HG03442 (cell line): Measurements from ENCODE around the gene TYW3.
"Not testable (repeated sequence)": the region's sequence is repeated elsewhere in the genome, so short reads cannot be mapped to it uniquely, and the experiment has no call there.

Experiments used
- ATAC-seq: cut with Tn5 transposase; IDR thresholded peaks from one replicate; pipeline ENCODE4 v1.9.1; 2021; ENCODE audit warnings: mild to moderate bottlenecking, moderate library complexity; ENCODE audit not compliant: unreplicated experiment

The TYW3 gene

DNA sequence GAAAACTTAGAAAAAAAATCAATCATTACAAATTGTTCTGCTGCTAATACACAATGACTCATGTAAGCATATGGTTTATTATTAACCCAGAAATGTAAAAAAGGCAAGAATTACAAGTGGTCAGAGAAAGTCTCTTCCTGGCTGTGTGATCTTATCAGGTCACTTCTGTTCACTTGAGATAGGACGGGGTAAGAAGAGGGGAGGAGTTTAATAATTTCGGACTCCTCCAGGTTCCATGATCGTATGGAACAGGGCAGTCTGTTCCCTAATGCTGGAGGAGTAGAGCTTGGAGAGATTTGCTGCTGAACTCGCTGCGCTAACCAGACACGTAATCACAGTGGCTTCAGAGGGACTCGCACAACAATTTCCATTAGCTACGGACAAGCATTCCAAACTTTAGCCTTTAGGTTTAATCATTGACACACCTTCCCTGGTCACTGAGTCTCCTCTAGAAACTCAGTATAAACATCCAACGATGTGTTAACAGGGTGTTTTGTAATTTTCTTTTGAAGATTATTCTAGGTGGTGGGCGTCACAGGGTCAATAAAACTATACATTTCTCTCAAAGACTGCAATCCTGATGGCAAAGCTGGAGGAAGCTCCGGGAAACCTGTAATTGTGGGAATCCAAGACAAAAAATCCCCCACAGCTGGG, 1.4 kb upstream of the TYW3 start:
- no peak for ATAC-seq

DNA sequence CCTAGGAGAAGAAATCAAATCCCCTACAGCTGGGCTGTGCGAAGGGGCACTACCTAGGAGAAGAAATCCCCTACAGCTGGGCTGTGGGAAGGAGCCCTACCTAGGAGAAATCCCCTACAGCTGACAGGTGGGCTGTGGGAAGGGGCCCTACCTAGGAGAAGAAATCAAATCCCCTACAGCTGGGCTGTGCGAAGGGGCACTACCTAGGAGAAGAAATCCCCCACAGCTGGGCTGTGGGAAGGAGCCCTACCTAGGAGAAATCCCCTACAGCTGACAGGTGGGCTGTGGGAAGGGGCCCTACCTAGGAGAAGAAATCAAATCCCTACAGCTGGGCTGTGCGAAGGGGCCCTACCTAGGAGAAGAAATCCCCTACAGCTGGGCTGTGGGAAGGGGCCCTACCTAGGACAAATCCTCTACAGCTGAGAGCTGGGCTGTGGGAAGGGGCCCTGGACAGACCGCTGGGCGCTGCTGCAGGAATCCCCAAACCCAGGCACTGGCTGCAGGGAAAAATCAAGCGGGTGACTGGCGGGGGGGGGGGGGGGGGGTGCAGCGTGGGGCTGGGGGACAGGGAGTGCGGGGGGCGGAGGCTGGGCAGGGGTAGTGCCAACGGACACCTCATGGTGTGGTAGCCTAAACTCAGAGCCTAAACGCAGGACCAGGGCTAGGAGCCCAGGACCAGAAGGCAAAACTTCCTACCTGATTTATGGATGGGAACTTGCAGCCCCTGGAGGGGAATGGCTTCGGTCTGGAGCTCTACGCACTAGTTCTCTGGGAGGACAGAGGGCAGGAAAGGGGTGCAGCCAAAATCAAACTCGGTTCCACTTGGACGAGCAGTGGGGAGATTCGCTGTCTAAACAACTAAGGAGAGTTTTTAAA, 643 bp upstream of the TYW3 start:
- ATAC-seq = peak; percentile 8

DNA sequence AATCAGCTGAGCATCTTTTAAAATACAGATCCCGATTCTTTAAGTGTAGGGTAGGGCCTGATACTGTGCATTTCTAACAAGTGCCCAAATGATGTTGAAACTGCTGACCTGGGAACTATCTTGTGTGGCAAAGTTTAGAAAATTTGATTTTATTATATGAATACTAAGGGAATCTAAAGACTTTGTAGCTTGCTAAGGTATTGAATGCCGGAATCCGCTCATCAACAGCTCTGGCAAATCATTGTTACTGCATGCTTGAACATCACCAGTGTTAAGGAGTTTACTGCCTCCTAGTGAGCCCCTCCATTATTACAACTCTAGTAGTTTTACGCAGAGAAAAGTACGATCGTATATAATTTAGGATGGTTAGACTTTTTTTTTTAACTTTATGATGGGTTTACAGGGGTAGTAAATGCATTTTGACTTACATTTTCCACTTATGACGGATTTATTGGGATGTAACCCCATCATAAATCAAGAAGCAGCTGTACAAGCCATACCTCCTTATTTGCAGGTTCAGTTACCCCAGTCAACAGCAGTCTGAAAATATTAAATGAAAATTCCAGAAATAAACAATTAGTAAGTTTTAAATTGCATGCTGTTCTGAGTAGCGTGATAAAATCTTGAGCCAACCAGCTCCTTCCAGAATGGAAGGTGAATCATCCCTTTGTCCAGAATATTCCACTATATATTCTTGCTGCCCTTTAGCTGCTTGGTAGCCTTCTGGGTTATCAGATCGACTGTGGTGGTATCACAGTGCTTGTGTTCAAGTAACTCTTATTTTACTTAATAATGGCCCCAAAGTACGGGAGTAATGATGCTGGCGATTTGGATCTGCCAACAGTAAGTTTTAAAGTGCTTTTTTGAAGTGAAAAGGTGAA, 892 bp downstream of the TYW3 start:
- peak; percentile 50 for ATAC-seq

DNA sequence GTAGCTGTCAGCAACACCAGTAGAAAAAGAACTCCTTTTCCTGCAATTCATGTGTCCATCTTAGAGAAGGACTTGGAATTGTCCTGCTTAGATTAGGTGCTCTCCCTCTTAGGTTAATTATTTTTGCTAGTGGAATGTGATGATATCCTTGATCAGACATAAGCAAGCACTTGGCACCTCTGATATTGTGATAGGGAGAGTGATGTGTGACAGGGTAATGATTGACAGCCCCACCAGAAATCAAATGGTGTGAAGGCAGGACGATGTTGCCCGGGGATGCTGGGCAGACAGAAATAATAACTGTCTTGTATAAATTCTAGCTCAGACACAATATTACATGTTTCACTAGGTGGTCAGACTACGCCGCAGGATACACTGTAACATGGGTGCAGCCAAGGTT, 4.4 kb downstream of the TYW3 start:
- ATAC-seq = no peak

DNA sequence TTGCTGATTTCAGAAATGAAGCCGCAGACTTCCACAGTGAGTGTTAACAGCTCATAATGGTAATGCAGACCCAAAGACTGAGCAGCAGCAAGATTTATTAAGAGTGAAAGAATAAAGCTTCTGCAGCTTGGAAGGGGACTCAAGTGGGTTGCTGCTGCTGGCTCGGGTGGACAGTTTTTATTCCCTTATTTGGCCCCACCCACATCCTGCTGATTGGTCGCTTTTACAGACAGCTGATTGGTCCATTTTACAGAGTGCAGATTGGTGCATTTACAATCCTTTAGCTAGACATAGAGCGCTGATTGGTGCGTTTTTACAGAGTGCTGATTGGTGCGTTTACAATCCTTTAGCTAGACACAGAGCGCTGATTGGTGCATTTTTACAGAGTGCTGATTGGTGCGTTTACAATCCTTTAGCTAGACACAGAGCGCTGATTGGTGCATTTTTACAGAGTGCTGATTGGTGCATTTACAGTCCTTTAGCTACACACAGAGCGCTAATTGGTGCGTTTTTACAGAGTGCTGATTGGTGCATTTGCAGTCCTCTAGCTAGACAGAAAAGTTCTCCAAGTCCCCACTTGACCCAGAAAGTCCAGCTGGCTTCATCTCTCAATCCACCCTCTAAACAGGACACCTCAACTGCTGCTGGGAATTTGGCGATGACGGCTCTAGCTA, 7.5 kb downstream of the TYW3 start:
- peak; percentile 50 for ATAC-seq

DNA sequence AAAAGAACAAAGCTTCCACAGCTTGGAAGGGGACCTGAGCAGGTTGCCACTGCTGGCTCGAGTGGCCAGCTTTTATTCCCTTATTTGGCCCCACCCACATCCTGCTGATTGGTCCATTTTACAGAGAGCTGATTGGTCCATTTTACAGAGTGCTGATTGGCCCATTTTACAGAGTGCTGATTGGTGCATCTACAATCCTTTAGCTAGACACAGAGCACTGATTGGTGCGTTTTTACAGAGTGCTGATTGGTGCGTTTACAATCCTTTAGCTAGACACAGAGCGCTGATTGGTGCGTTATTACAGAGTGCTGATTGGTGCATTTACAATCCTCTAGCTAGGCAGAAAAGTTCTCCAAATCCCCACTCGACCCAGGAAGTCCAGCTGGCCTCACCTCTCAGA, 12.3 kb downstream of the TYW3 start:
- not testable (repeated sequence) for ATAC-seq

DNA sequence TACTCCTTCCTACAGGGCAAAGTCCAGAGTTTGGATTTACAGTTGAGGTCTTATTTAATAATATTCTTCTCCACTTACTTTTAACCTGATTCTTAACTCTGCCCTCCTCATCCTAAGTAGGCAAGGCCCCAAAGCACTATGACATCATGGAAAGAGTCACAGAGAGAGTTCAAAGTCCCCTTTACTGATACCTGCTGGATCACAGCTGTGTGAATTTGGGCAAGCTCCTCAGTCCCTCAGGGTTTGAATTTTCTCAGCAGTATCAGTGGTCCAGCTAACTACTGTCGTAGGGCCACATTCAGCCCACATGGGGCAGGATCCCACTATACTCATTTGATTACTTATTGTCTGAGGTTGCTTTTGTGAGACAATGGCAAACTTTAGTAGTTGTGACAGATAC, 16.0 kb downstream of the TYW3 start:
- ATAC-seq = peak; percentile 74

DNA sequence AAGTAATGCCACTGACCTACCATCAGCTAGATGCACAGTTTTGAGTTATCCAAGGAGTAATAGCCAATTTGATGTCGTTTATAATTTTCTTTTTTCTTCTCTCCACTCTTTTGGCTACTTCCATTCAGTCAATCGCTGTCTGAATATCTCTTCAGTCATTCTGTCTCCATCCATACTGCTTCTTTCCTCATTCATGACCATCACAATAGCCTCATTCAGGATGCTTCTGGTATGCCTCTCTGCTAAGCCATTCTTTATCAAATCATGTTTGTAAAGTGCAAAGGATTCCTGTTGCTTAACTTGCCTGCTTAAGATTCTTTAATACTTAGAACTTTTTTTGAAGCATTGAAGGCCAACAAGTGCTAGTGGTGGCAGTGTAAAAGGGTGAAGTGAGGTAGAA, 20.2 kb downstream of the TYW3 start:
- no peak for ATAC-seq

DNA sequence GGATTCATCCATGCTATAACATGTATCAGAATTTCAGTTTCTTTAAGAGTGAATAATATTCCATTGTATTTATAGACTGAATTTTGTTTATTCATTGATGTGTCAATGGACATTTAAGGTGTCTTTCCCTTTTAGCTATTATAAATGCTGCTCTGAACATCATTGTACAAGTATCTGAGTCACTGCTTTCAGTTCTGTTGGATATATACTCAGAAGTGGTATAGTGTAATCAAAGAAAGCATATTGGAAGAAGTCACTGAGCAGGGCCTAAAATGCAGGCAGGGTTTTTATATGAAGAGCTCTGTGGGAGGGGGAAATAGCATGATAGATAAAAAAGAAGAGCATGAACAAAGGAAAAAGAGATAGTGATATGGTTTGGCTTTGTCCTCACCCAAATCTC, 22.5 kb downstream of the TYW3 start:
- no peak for ATAC-seq

DNA sequence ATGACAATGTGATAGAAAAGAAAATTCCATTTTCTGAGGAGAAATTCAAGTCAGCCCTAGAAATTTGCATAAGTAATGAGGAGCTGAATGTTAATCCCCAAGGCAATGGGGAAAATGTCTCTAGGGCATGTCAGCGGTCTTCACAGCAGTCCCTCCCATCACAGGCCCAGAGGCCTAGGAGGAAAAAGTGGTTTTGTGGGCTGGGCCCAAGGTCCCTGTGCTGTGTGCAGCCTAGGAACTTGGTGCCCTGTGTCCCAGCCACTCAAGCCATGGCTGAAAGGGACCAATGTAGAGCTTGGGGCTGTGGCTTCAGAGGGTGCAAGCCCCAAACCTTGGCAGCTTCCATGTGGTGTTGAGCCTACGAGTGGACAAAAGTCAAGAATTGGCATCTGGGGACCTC, 23.7 kb downstream of the TYW3 start:
- ATAC-seq = not testable (repeated sequence)

DNA sequence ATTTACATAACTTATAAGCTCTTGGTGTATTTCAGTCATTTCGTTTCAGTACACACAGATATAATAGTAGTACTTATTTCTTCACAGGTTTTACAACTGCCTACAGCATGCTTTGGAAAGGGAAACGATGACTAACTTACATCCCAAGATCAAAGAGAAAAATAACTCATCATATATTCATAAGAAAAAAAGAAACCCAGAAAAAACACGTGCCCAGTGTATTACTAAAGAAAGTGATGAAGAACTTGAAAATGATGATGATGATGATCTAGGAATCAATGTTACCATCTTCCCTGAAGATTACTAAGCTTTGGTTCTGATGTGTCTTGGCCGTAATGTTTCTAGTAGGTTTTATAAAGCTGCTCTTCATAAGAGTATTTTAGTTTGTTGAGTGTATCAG, 30.9 kb downstream of the TYW3 start:
- ATAC-seq = no peak

DNA sequence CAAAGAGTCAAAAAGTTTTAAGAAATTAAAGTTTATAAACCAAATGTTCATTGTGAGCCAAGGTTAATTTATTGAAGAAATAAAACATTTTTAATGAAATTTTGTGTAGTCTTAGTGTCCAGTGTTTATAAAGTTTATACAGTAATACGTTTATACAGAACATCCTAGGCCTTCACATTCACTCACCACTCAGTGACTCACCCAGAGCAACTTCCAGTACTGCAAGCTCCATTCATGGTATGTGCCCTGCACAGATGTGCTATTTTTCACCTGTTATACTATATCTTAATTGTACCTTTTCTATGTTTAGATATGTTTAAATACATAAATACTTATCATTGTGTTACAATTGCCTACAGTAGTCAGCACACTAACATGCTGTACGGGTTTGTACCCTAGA, 33.6 kb downstream of the TYW3 start:
- no peak for ATAC-seq

DNA sequence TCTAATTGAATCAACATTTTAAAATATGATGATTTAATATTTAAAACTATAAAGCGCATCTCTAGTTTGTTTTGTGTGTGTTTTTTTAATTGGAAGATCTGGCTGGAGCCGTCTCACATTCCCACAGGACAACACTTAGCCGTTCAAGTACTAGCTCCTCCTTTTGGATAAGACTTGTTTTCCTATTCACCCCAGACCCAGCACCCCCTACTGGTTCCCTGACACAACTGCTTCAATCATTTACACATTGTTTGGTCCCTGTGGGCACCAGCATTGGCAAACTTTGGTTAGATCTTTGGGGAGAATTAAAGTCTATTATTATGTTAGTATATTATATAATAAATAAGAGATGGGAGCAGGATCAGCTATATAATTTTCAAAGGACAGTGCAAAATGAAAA, 34.5 kb downstream of the TYW3 start:
- ATAC-seq = peak; percentile 56

DNA sequence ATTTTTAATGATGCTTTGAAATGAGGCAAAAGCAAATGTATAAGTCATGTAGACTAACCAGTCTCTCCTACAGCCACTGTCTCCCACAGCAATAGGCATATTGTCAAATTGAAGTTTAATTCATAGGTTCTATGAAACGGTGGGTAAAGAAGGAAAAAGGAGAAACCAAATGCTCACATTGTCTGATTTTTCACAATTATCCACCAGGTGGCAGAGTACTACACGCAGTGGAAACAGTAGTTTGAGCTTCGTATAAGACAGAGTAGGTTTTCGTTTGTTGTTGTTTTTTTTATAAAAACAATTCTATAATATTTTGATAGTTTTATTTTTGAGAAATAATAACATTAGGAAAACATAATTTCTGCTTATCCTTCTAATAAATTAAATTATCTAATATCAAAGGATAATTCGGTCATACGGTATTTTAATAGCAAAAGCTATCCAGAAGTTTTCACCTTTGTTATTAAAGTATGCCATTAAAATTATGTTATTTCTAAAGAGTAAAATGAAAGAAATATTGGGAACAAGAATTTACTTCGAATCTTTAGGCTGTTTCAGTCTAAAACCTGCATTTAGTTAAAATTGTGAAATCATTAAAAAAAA, 39.1 kb downstream of the TYW3 start:
- peak; percentile 80 for ATAC-seq

DNA sequence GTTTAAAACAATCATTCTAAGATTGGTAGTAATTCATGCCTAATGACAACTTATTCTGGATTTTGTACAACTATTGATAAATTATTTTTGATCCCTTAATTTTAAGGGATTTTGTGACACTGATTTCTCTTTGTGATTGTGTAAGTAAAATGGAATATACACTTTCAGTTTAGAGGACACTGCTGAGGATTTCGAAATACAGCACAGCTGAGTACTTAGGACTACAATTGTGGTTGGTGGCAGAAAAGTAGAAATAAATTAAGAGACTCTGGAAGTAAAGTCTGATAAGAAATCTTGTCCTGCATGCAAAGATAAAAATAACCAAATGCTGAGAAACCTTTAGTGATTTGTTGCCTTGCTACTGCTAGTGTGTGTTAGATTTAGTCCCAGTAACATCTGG, 40.0 kb downstream of the TYW3 start:
- no peak for ATAC-seq

DNA sequence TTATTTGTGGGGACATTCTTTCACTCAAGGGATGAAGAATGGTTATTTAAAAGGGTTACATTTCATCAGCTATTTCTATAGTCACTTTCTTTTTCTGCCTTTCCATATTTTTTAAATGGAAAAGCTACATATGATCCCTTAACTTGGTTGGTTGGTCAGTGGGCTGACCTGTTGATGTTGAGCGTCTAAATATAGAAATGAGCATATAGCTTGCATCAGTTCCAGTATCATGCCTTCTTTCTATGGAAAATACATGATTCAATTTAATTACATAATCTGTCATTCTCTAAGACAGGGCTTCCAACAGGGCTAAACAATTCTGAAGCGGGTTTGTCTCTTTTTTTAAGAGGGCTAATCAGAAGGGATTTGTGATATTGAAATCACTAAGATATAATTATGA, 40.6 kb downstream of the TYW3 start:
- ATAC-seq = no peak

DNA sequence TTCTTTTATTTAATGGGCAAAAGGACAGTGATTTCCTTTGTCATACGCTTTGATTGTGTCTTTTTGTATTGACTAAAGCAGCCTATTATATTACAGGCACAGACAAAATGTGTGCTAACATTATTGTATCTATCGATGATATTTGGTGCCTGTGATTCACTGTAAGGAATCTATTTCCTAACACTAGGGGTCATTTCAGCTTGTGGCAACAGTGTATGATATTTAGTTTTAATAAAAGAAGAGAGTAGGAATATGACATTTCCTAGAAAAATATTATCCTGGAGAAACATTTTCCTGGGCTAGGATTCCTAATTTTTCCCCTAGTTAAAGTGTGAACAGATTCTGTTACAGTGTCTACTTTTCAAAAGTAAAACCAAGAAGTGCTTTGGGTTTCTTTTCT, 42.8 kb downstream of the TYW3 start:
- no peak for ATAC-seq

DNA sequence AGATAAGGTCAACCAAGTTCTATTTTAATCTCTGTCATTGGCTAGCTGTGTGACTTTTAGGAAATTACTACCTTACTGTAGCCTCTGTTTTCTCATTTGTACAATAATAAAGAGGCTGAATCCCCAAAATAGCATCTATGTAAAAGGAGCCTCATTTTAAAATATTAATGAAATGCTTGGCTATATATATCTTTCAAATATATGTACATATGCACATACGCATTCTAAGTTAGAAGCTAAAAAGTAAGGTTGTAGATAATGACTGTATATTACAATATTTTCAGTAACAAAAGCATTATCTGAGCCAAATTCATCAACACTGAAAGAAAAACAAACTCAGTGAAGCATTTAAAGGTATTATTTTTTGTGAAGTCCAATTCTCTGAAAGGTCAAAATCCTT, 44.6 kb downstream of the TYW3 start:
- ATAC-seq = no peak

DNA sequence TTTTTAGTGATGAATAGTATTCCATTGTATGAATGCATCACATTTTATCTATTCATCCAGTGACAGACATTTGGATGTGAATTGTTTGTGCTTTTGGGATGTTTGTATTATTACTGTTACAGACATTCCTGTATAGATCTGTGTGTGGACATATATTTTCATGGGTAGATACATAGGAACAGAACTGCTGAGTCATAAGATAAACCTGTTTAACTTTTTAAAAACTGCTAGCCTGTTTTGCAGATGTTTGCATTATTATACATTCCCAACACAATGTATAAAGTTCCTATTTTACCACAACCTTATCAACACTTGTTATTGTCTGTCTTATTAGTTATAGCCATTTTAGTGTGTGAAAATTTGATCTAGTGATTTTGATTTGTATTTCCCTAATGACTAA, 46.8 kb downstream of the TYW3 start:
- no peak for ATAC-seq

DNA sequence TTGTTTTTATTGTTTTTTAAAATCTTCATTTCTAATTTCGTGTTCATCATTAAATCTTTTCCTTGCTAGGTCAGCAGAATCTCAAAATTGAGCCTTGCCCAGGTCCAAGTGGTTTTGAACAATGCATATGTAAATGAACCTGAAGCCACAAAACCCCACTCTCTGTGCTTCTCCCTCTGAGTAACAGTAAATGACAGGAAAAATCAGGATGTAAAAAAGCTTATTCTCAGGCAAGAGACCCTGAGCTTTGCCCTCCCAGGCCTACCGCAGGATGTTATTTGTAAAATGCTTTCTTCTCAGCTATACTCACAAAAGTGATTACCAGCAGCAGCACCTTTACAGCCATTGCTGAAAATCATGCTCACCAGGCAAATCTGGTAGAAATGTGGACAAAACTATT, 47.6 kb downstream of the TYW3 start:
- no peak for ATAC-seq

DNA sequence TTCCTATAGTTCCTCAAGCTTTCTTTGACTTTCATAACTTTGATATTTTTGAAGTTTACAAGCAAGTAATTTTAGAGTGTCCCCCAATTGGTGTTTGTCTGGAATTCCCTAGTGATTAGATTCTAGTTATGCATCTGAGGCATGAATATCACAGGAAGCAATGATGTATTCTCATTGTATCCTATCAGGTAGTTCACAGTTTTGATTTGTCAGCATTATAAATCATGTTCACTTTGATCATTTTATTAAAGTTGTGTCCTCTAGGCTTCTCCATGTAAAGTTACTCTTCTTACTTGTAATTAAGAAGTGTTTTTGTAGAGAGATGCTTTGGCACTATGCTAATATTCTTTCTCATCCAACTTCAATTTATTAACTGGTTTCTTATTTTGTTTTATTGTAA, 53.0 kb downstream of the TYW3 start:
- ATAC-seq = no peak
